ENCODE results near the gene CD200R1.

- no peak for TF ChIP-seq TBX3 (IDR thresholded peaks at IDR 0.05; ENCODE audit: borderline replicate concordance)
- TF ChIP-seq ATF7 (IDR thresholded peaks at IDR 0.05) = no peak
- no peak for TF ChIP-seq ATF7 (CRISPR knock-in tag; IDR thresholded peaks at IDR 0.05)
- no peak for TF ChIP-seq SMARCC2 (IDR thresholded peaks at IDR 0.05)
- TF ChIP-seq ZFP1 (CRISPR knock-in tag; IDR thresholded peaks at IDR 0.05) = no peak
- no peak for TF ChIP-seq ZNF83 (CRISPR knock-in tag; IDR thresholded peaks at IDR 0.05; ENCODE audit: borderline replicate concordance)
- no peak for TF ChIP-seq CEBPB (IDR thresholded peaks at IDR 0.05; ENCODE audit: borderline replicate concordance, low read depth, low read length)
- no peak for TF ChIP-seq ZNF274 (CRISPR knock-in tag; IDR thresholded peaks at IDR 0.05)
- no peak for TF ChIP-seq NFRKB (IDR thresholded peaks at IDR 0.05)
Measured at GRCh38 chr3:113018536-113019181, 43.8 kb upstream of the CD200R1 start.

All from HepG2 (cell line).